ENCODE results near the gene BFSP2.

The BFSP2 gene

DNA sequence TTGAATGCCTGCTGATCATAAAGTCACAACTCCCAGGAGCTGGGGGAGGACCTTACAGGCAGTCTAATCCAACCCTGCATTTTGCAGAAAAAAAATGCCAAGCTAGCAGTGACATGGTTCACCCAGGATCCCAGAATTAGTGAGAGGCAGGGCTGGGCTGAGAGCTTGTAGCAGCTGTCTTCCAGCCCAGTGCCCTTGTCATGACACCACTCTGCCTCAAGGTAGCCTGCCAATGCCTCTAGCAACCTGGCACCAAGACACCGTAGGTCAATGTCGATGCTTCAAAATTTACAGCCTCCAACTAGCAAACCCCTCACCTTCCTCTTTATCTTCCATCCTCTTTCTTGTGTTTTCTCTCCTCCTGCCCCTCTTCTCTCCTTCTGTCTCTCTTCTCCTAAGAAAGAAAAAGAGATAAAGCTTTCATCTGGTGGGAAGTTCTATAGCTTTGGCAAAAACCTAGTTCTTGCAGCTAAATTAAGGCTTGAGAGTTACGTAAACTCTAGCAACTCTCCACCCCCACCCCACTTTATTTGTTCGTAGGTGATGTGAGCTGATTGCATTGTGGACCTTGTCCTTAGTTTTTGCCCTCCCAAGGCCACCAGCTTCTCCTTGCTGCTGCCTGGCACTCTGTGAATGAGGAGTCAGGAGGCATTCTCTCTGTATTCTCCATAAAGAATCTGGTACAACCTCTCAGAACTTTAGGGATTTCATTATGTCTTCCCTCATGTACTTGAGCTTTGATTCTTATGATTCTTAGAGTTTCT is 18.3 kb upstream of the BFSP2 start:
- no peak overlapping the region for H2AFZ ChIP-seq (ENCODE audit: low read depth, low read length)
- H3K4me3 ChIP-seq (ENCODE audit: low read length) = no peak overlapping the region
- peaks cover 13% of the 10 kb centered on the region; the same call in 1 of the 2 replicates for H3K27me3 ChIP-seq (ENCODE audit: low read depth, low read length)
- H3K9me3 ChIP-seq (ENCODE audit: insufficient read depth, low read length) = no peaks in the 10 kb centered on the region
- no peaks in the 10 kb centered on the region for H3K79me2 ChIP-seq (ENCODE audit: low read length)
- peaks cover 6% of the 10 kb centered on the region for H3K4me1 ChIP-seq (ENCODE audit: low read length)
- H3K4me2 ChIP-seq (ENCODE audit: low read length) = no peak overlapping the region
- H3K9ac ChIP-seq (ENCODE audit: low read length) = no peak overlapping the region
- no peak overlapping the region for H3K27ac ChIP-seq (ENCODE audit: low read length)
- H3K36me3 ChIP-seq (replicated peaks; ENCODE audit: low read depth, low read length) = no peaks in the 10 kb centered on the region
- no peak for TF ChIP-seq EZH2phosphoT487 (IDR thresholded peaks at IDR 0.05; ENCODE audit: low read depth)
- TF ChIP-seq CTCF (IDR thresholded peaks at IDR 0.05; ENCODE audit: low read depth, low read length) = no peak
- H4K20me1 ChIP-seq (ENCODE audit: insufficient read depth, low read length) = no peaks in the 10 kb centered on the region

DNA sequence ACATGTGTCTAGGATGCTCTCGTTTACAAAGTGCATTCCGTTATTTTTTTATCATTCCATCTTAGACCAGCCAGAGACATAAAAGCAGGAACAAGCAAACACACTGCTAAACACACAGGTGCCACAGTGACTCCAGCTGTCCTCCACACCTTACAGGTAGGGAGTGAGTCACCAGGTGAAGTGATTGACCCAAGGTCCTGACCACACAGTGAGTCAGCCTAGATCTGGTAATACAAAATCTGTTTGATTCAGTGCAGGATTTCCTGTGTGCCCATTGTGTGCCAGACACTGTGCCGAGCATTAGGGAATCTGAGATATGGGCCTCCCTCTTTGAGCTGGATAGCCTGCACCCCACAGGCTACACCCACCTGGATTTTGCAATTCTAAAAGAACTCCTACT is 16.7 kb upstream of the BFSP2 start:
- Histone ChIP-seq H3K36me3 (replicated peaks; ENCODE audit: low read depth, low read length) (no peaks in the 10 kb centered on the region), H3K4me3 (ENCODE audit: low read length) (no peak overlapping the region), H3K4me1 (ENCODE audit: low read length) (peaks cover 6% of the 10 kb centered on the region), H4K20me1 (ENCODE audit: insufficient read depth, low read length) (no peaks in the 10 kb centered on the region), H3K9ac (ENCODE audit: low read length) (no peak overlapping the region), H3K9me3 (ENCODE audit: insufficient read depth, low read length) (no peaks in the 10 kb centered on the region), H3K79me2 (ENCODE audit: low read length) (no peaks in the 10 kb centered on the region), H3K27ac (ENCODE audit: low read length) (no peak overlapping the region), H2AFZ (ENCODE audit: low read depth, low read length) (no peak overlapping the region), H3K4me2 (ENCODE audit: low read length) (no peak overlapping the region), H3K27me3 (ENCODE audit: low read depth, low read length) (peaks cover 13% of the 10 kb centered on the region; the same call in 1 of the 2 replicates)
- no peak for TF ChIP-seq EZH2phosphoT487 (IDR thresholded peaks at IDR 0.05; ENCODE audit: low read depth)
- TF ChIP-seq CTCF (IDR thresholded peaks at IDR 0.05; ENCODE audit: low read depth, low read length) = no peak

GRCh38 chr3:133383741-133384140 is 16.1 kb upstream of the BFSP2 start:
- H2AFZ ChIP-seq (ENCODE audit: low read depth, low read length) = no peak overlapping the region
- no peaks in the 10 kb centered on the region for H3K9me3 ChIP-seq (ENCODE audit: insufficient read depth, low read length)
- H3K4me2 ChIP-seq (ENCODE audit: low read length) = no peak overlapping the region
- H4K20me1 ChIP-seq (ENCODE audit: insufficient read depth, low read length) = no peaks in the 10 kb centered on the region
- H3K36me3 ChIP-seq (replicated peaks; ENCODE audit: low read depth, low read length) = no peaks in the 10 kb centered on the region
- H3K9ac ChIP-seq (ENCODE audit: low read length) = no peak overlapping the region
- H3K79me2 ChIP-seq (ENCODE audit: low read length) = no peaks in the 10 kb centered on the region
- peaks cover 13% of the 10 kb centered on the region; the same call in 1 of the 2 replicates for H3K27me3 ChIP-seq (ENCODE audit: low read depth, low read length)
- peaks cover 6% of the 10 kb centered on the region for H3K4me1 ChIP-seq (ENCODE audit: low read length)
- no peak overlapping the region for H3K4me3 ChIP-seq (ENCODE audit: low read length)
- TF ChIP-seq EZH2phosphoT487 (IDR thresholded peaks at IDR 0.05; ENCODE audit: low read depth) (no peak), CTCF (IDR thresholded peaks at IDR 0.05; ENCODE audit: low read depth, low read length) (no peak)
- H3K27ac ChIP-seq (ENCODE audit: low read length) = no peak overlapping the region

- no peak overlapping the region for H2AFZ ChIP-seq (ENCODE audit: low read depth, low read length)
- peaks cover 6% of the 10 kb centered on the region for H3K4me1 ChIP-seq (ENCODE audit: low read length)
These were observed 15.4 kb upstream of the BFSP2 start for GRCh38 chr3:133384331-133385027.

More at GRCh38 chr3:133384331-133385027, 15.4 kb upstream of the BFSP2 start:
- no peaks in the 10 kb centered on the region for H3K9me3 ChIP-seq (ENCODE audit: insufficient read depth, low read length)
- no peaks in the 10 kb centered on the region for H4K20me1 ChIP-seq (ENCODE audit: insufficient read depth, low read length)
- no peaks in the 10 kb centered on the region for H3K36me3 ChIP-seq (replicated peaks; ENCODE audit: low read depth, low read length)
- TF ChIP-seq EZH2phosphoT487 (IDR thresholded peaks at IDR 0.05; ENCODE audit: low read depth) (no peak), CTCF (IDR thresholded peaks at IDR 0.05; ENCODE audit: low read depth, low read length) (peak; percentile 92)
- no peak overlapping the region for H3K27ac ChIP-seq (ENCODE audit: low read length)
- H3K4me2 ChIP-seq (ENCODE audit: low read length) = peak overlapping the region; percentile 44
- H3K4me3 ChIP-seq (ENCODE audit: low read length) = no peak overlapping the region
- peaks cover 13% of the 10 kb centered on the region; the same call in 1 of the 2 replicates for H3K27me3 ChIP-seq (ENCODE audit: low read depth, low read length)
- H3K9ac ChIP-seq (ENCODE audit: low read length) = no peak overlapping the region
- H3K79me2 ChIP-seq (ENCODE audit: low read length) = no peaks in the 10 kb centered on the region

Data from OCI-LY3 (cell line).